GM18507 (cell line): ENCODE results near the gene CCDC86.
"Not testable (repeated sequence)": the region's sequence is repeated elsewhere in the genome, so short reads cannot be mapped to it uniquely, and the experiment has no call there.

Experiments used
- DNase-seq: peaks from one replicate; pipeline ENCODE4 v3.0.0; 2011; ENCODE audit warnings: low read depth; ENCODE audit not compliant: insufficient read length; ENCODE audit errors: extremely low spot score
- FAIRE-seq: peaks from 2 replicates; lab custom pipeline; 2011; peaks lifted over from hg19 to GRCh38; lab: Jason Lieb, UNC

Gene CCDC86, protein sequence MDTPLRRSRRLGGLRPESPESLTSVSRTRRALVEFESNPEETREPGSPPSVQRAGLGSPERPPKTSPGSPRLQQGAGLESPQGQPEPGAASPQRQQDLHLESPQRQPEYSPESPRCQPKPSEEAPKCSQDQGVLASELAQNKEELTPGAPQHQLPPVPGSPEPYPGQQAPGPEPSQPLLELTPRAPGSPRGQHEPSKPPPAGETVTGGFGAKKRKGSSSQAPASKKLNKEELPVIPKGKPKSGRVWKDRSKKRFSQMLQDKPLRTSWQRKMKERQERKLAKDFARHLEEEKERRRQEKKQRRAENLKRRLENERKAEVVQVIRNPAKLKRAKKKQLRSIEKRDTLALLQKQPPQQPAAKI

DNA sequence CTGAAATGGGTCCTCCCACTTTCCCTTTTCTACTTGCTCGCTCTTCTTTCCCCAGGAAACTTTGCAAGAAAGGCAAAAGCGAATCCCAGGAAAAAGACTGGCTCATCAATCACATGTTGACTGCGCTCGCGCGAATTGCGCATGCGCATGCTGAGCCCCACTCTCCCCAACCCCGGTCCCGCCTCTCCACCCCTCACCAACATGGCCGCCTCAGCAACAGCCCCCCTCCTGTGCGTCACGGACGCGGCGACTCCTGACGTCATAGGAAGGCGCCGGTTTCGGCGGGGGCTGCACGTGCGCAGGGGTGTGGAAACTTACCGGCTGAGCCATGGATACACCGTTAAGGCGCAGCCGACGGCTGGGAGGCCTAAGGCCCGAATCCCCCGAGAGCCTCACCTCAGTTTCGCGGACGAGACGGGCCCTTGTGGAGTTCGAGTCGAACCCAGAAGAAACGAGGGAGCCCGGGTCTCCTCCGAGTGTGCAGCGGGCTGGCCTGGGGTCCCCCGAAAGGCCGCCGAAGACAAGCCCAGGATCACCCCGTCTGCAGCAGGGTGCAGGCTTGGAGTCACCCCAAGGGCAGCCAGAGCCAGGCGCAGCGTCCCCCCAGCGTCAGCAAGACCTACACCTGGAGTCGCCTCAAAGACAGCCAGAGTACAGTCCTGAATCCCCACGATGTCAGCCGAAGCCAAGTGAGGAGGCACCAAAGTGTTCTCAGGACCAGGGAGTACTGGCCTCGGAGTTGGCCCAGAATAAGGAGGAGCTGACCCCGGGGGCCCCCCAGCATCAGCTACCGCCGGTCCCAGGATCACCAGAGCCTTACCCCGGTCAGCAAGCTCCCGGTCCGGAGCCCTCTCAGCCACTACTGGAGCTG is at the start of gene CCDC86:
CCDC86 (plus strand) TSS at position 317 of the 871 bp plus-strand sequence; CDS start at position 329, 12 bp downstream.
- DNase-seq, result peak; percentile 99
- FAIRE-seq, result peak; percentile 87

- DNase-seq, result no peak
- FAIRE-seq, result no peak
Measured at GRCh38 chr11:60792521-60792920, 49.4 kb upstream of the CCDC86 start.

- FAIRE-seq, result no peak
- DNase-seq, result no peak
Measured at GRCh38 chr11:60795291-60795690, 46.6 kb upstream of the CCDC86 start.

DNA sequence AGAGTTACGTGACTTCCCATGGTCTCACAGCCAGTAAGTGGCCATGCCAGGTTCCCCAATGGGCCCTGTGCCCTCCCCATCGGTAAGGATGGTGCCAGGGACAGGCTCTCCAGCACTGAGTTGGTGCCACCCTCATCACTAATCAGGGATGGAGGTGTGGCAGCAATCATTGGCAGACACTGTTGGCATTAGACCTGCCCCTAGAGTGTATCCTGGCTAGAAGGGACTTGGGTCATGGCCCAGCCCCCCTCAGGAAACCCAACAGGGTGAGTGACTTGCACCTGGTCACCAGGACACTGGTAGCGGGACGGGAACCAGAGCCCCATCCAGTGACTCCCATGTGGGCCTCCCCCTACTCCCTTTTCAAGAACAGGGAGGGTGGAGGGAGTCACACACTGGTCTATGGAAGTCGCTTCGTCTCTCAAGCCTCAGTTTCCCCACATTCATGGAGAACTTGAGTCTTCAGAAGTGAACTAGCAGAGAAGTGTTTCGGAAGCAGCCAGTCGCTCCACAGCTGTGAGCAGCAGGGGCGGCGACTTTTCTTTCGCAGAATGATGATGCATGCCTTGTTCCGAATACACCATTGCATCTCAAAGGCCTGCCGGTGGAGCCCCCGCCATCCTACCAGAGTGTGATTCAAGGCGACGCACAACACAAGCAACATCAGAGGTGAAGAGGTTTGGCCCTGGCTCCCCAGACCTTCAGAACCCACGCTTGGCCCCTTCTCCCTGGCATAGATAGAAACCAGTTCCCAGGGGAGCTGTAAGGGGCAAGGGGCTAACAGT is 43.9 kb upstream of the CCDC86 start:
- DNase-seq (no peak), FAIRE-seq (no peak)

GRCh38 chr11:60798631-60799030 is 43.3 kb upstream of the CCDC86 start:
- FAIRE-seq (no peak), DNase-seq (no peak)

GRCh38 chr11:60801194-60801593 is 40.7 kb upstream of the CCDC86 start:
- FAIRE-seq (no peak), DNase-seq (no peak)

DNA sequence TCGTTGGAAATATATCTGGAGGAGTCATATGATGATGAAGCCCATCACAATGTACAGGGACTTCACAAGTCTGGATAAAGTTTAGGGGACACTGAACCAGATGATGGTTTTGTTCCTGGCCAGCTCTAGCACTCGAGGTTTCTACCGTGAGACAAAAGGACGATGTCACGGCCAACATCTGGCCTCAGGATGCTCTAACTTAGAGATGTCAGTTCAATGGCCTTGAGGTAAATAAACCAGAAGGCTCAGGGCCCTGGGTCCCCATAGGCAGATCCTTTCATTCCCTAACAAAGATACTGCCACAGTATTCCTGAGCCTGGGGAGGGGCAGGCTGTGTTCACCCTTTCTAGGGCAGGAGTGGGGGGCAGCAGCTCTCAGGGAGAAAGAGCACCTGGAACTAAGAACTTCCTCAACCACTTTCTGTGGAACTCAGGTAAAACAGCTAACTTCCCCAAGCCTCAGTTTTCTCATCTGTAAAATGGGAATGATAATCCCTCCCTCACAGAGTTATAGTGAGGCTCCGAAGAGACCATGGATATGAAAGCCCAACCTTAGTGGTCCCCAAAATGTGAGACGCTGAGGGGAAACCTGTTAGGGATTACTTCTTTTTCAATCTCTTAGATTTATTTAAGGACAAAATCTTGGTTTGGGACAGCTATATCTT is 38.5 kb upstream of the CCDC86 start:
- FAIRE-seq (no peak), DNase-seq (no peak)

GRCh38 chr11:60809249-60809648 is 32.7 kb upstream of the CCDC86 start:
- DNase-seq (no peak), FAIRE-seq (no peak)

- DNase-seq, result no peak
- no peak for FAIRE-seq
Measured at GRCh38 chr11:60809691-60810090, 32.2 kb upstream of the CCDC86 start.

DNA sequence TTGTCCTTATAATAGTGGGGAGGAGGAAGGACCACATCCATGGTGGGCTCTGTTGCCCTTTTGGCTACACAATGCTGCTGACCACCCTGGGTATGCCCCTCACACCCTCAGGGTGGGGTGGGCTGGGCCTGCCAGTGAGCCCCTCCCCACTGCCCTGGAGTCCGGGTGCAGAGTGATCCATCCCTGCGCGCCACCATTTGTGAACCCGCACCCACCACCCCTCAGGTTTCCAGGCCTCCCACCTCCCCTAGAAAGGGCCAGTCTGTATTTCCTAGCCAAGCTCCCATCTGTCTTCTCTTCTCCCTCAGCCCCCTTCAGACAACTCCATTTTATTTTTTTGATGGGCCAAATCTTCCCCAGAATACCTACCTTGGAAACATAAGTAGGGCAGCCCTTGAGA is 31.8 kb upstream of the CCDC86 start:
- DNase-seq (no peak), FAIRE-seq (no peak)

- no peak for FAIRE-seq
Measured at GRCh38 chr11:60810569-60810968, 31.3 kb upstream of the CCDC86 start.

GRCh38 chr11:60813324-60813723 is 28.6 kb upstream of the CCDC86 start:
- DNase-seq, result no peak
- no peak for FAIRE-seq

More at GRCh38 chr11:60810569-60810968, 31.3 kb upstream of the CCDC86 start:
- no peak for DNase-seq

DNA sequence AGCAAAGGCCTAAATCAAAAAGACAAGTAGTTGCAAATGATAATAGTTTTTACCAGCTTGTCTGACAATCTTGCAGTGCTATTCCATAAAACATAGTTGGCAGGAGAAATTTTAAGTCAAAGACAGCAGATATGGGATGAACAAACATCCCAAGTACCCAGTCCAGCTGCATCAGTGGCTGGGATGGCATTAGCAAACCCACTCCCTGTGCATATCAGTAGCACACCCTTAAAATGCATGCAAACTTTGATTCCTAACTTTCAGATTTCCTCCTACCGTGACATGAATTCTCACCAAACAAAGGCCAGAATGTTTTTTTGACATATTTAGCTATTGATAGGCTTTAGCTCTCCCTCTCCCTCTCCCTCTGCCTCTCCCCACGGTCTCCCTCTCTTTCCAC is 27.8 kb upstream of the CCDC86 start:
- DNase-seq (no peak), FAIRE-seq (no peak)

DNA sequence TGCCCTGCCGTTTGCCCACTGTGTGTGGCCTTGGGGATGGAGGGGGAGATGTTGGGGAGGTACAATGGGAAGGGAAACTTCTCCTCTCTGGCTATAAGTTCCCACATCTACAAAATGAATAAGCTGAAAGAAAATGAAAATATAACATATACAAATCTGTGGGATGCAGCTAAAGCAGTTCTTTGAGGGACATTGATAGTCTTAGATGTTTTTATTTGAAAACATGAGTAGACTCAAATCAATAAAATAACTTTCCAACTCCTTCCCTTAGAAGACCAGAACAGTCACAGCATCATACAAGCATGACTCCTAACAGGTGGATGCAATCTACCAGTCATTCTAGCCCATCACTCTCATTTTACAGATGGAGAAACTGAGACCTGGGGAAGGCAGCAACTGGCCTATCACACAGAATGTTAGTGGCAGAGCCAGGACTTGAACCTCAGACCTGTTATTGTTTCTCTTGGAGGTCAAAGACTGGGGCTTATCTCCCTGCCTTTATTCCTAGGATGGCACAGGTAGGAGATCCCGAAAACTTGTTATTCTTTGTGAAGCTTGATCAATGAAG is 25.2 kb upstream of the CCDC86 start:
- DNase-seq (no peak), FAIRE-seq (no peak)

GRCh38 chr11:60818057-60818456 is 23.9 kb upstream of the CCDC86 start:
- FAIRE-seq (no peak), DNase-seq (no peak)

GRCh38 chr11:60821827-60822599 is 19.9 kb upstream of the CCDC86 start:
- FAIRE-seq (no peak), DNase-seq (no peak)

GRCh38 chr11:60823745-60824306 is 18.1 kb upstream of the CCDC86 start:
- DNase-seq, FAIRE-seq: not testable (repeated sequence)

- FAIRE-seq (no peak), DNase-seq (no peak)
Measured at GRCh38 chr11:60825118-60825517, 16.8 kb upstream of the CCDC86 start.
